ENCODE results near the gene TMEM208. TPM values are rescaled to one million over a fixed set of nuclear protein-coding genes. Genes with fewer than 3 reads are reported as not detected.
A peak's percentile ranks its signal among the peaks of the same experiment; 100 is the strongest.

Gene TMEM208
- total and polyA plus RNA-seq, 2 of the 8 experiments (the other 6 are each of a cell fraction or from before 2014, with no cell fraction given): 37.7 to 100.0 TPM

- peaks cover 0 to 21% (median 13%) of the 10 kb centered on the region in 4 experiments; a peak in 5 of 7 replicates for H3K27me3 ChIP-seq (replicated peaks in 1 of 4; ENCODE audit: control insufficient read depth in 3 of 4, extremely low read depth in 1 of 4, insufficient read depth in 3 of 4, low read length in 3 of 4)
- H3K23me2 ChIP-seq (ENCODE audit: low read depth, low read length): peaks cover 12% of the 10 kb centered on the region; the same call in 1 of the 2 replicates
- peaks cover 14 to 35% (median 16%) of the 10 kb centered on the region in 4 experiments for H3K4me1 ChIP-seq (replicated peaks in 1 of 4; ENCODE audit: control insufficient read depth in 3 of 4, insufficient read depth in 4 of 4, low read length in 3 of 4)
- no peak overlapping the region for H2BK15ac ChIP-seq (ENCODE audit: low read length)
- peak overlapping the region; percentile 62 for H3K4ac ChIP-seq (replicated peaks; ENCODE audit: insufficient read length, low read depth, low read length)
- H2AFZ ChIP-seq (ENCODE audit: low read length): no peak overlapping the region
- no peak overlapping the region for H3K14ac ChIP-seq (ENCODE audit: insufficient read length)
- no peaks in the 10 kb centered on the region for H3K9me3 ChIP-seq (ENCODE audit: insufficient read depth in 2 of 2, low read depth in 1 of 2, low read length in 1 of 2)
- DNase-seq (ENCODE audit: low read depth in 1 of 2, low spot score in 2 of 2) (peak in 1 of 2 experiments; percentile 93), FAIRE-seq (no peak)
- 2% methylated on average over 33 of the region's 48 CpGs; no CpG with 5 or more reads in 1 of the 2 experiments for WGBS, 2 experiments (ENCODE audit: extremely low coverage in 1 of 2, insufficient coverage in 1 of 2, insufficient read length in 1 of 2, insufficient replicate concordance in 2 of 2, low coverage in 1 of 2, low lambda C conversion rate in 2 of 2, missing lambda C conversion rate in 1 of 2)
- H4K5ac ChIP-seq (ENCODE audit: insufficient read length, low read depth, low read length): peak overlapping the region; percentile 69
- H3K23ac ChIP-seq (ENCODE audit: insufficient read length): no peak overlapping the region
- H3K4me2 ChIP-seq (ENCODE audit: insufficient read depth in 1 of 2, low read depth in 2 of 2, low read length in 2 of 2): peak overlapping the region; percentile 92 to 95
- H3K36me3 ChIP-seq (ENCODE audit: control insufficient read depth in 2 of 4, insufficient read depth in 4 of 4, low read length in 3 of 4): no peaks in the 10 kb centered on the region
- peak overlapping the region; percentile 87 for H4K8ac ChIP-seq (ENCODE audit: extremely low read depth, insufficient read depth, low read length)
- H2BK20ac ChIP-seq (ENCODE audit: low read length): no peak overlapping the region
- peak overlapping the region; percentile 67 to 87 (median 70) for H3K4me3 ChIP-seq (ENCODE audit: extremely low read depth in 1 of 4, insufficient read depth in 2 of 4, low read depth in 3 of 4, low read length in 4 of 4)
- H3K18ac ChIP-seq (ENCODE audit: extremely low read depth, low read length): peak overlapping the region; percentile 90
- peak overlapping the region; percentile 96 for H2BK5ac ChIP-seq (ENCODE audit: low read depth, low read length)
- peak overlapping the region; percentile 57 for H4K91ac ChIP-seq (replicated peaks; ENCODE audit: insufficient read length, low read length)
- H3K79me1 ChIP-seq (ENCODE audit: low read depth, low read length): peaks cover 16% of the 10 kb centered on the region
- H3K9ac ChIP-seq (replicated peaks in 1 of 4; ENCODE audit: extremely low read depth in 1 of 4, low read depth in 3 of 4, low read length in 3 of 4): peak overlapping the region in 3 of 4 experiments; percentile 52 to 74 (median 55); a peak in 5 of 7 replicates
- H2BK120ac ChIP-seq (replicated peaks; ENCODE audit: low read depth, low read length): no peak overlapping the region
- peaks cover 0 to 21% of the 10 kb centered on the region in 2 experiments; a peak in 2 of 4 replicates for H3K79me2 ChIP-seq (ENCODE audit: control insufficient read depth in 1 of 2, insufficient read depth in 2 of 2, low read length in 2 of 2)
- peak overlapping the region; percentile 77 for H3K56ac ChIP-seq (replicated peaks; ENCODE audit: insufficient read length, low read depth, low read length)
- H3K27ac ChIP-seq (ENCODE audit: low read depth, low read length): peak overlapping the region; percentile 85
- ChIA-PET CTCF (ENCODE audit: partially characterized antibody) (interaction anchor here (0.6 to 2.1 kb wide), 27 partner anchors 8 to 181 kb away, joined by 3 to 12 read pairs (median 4); partner anchors contain the start of genes B3GNT9, ELMO3, KCTD19 and LRRC36), POLR2A (ENCODE audit: partially characterized antibody) (interaction anchor here (0.7 to 6.8 kb wide), 17 partner anchors 12 to 180 kb away, joined by 3 to 111 read pairs (median 4); partner anchors contain the start of genes ELMO3 and TMEM208)
- no peak overlapping the region for H2BK12ac ChIP-seq (ENCODE audit: low read depth, low read length)
- H4K20me1 ChIP-seq (replicated peaks in 1 of 2; ENCODE audit: control insufficient read depth in 1 of 2, insufficient read depth in 2 of 2, low read length in 2 of 2): no peaks in the 10 kb centered on the region
- H2AK5ac ChIP-seq (ENCODE audit: low read depth, low read length): no peak overlapping the region
- TF ChIP-seq MAFK (IDR thresholded peaks at IDR 0.05; ENCODE audit: low read depth, low read length): no peak
- TF ChIP-seq RFX5 (IDR thresholded peaks at IDR 0.05; ENCODE audit: borderline replicate concordance, low read depth, low read length): no peak
- no peak for TF ChIP-seq CTBP2 (IDR thresholded peaks at IDR 0.05; ENCODE audit: borderline replicate concordance, insufficient read depth, insufficient read length, low read length)
- no peak for TF ChIP-seq EGR1 (IDR thresholded peaks at IDR 0.05; ENCODE audit: borderline replicate concordance, low read depth, low read length)
- TF ChIP-seq, protein P1, sequence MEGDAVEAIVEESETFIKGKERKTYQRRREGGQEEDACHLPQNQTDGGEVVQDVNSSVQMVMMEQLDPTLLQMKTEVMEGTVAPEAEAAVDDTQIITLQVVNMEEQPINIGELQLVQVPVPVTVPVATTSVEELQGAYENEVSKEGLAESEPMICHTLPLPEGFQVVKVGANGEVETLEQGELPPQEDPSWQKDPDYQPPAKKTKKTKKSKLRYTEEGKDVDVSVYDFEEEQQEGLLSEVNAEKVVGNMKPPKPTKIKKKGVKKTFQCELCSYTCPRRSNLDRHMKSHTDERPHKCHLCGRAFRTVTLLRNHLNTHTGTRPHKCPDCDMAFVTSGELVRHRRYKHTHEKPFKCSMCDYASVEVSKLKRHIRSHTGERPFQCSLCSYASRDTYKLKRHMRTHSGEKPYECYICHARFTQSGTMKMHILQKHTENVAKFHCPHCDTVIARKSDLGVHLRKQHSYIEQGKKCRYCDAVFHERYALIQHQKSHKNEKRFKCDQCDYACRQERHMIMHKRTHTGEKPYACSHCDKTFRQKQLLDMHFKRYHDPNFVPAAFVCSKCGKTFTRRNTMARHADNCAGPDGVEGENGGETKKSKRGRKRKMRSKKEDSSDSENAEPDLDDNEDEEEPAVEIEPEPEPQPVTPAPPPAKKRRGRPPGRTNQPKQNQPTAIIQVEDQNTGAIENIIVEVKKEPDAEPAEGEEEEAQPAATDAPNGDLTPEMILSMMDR (IDR thresholded peaks at IDR 0.05; ENCODE audit: control extremely low read depth in 1 of 3, insufficient read depth in 1 of 3, low read depth in 1 of 3, low read length in 3 of 3): peak; percentile 47 to 61 (median 50)
- no peak for TF ChIP-seq EZH2 (IDR thresholded peaks at IDR 0.05; ENCODE audit: low read depth, low read length, severe bottlenecking)
- no peak for TF ChIP-seq CHD1 (IDR thresholded peaks at IDR 0.05; ENCODE audit: low read depth, low read length)
- no peak for TF ChIP-seq SIX5 (IDR thresholded peaks at IDR 0.05; ENCODE audit: low read depth, low read length)
- TF ChIP-seq POLR2AphosphoS5 (IDR thresholded peaks at IDR 0.05; ENCODE audit: low read depth, low read length): peak; percentile 51; the same call in 1 of the 2 replicates
Measured at GRCh38 chr16:67246081-67246755, 19.3 kb downstream of the TMEM208 start.
